ENCODE measurements around the gene MACROD2.
A peak's percentile ranks its signal among the peaks of the same experiment; 100 is the strongest.

Gene MACROD2

GRCh38 chr20:15860850-15861249, 1865.5 kb downstream of the MACROD2 start:
- no peak for DNase-seq

DNA sequence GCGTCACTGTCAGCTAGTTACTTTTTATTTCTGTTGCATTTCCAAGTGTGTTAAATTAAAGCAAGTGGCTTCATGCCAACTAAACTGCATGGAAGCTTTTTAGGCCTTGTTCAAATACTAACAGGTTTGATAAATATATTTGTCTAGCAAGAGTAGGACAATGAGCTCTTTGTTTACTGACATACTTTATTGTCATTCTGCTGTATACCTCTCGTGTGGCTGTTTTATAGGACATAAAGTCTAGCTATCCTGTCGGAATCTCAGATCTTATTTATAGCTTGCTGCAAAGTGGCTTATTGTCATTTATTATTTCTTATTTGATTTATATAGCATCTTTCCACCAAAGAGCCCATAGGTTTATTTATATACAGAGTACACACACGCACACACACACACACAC, 1866.9 kb downstream of the MACROD2 start:
- DNase-seq: no peak

DNA sequence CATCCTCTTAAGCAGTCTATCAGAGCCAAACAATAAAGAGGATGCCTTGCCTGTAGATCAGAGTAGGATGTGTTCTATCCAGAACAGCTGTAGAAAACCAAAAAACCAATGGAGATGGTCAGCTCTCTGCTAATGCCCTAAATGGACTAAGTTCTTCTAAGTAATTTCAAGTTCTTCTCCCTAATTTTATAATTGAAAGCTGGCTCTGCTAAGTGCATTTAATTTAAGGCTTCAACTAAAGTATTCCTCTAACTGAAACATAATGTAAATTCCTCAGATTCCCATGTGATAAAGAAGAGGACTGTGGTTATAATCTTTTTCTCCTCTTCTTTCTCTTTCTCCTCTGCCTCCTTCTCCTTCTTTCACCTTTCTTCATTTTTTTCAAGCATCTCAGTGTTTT, 1868.4 kb downstream of the MACROD2 start:
- no peak for DNase-seq

GRCh38 chr20:15865553-15865952, 1870.2 kb downstream of the MACROD2 start:
- no peak for DNase-seq

- no peak for DNase-seq
Observed at GRCh38 chr20:15866916-15867730, 1871.8 kb downstream of the MACROD2 start.

- no peak for DNase-seq
Observed at GRCh38 chr20:15867899-15868298, 1872.6 kb downstream of the MACROD2 start.

DNA sequence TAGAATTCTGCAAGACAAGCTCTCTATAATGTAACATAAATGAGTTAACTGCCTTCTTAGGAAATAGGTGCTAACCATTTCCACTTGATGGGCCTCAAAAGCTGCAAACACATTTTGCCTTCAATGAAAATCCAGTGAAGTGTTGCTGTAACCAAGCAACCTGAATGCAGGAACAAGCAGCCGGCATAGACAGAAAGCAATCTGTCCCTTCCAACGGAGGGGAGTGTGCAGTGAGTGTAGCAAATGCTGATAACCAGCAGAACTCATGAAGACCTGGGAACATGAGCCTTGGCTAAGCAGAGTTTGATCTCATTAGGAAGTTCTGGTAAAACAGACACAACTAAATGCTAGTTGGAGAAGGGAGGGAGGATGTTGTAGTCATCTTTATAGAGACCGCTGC, 1880.1 kb downstream of the MACROD2 start:
- DNase-seq: no peak

DNA sequence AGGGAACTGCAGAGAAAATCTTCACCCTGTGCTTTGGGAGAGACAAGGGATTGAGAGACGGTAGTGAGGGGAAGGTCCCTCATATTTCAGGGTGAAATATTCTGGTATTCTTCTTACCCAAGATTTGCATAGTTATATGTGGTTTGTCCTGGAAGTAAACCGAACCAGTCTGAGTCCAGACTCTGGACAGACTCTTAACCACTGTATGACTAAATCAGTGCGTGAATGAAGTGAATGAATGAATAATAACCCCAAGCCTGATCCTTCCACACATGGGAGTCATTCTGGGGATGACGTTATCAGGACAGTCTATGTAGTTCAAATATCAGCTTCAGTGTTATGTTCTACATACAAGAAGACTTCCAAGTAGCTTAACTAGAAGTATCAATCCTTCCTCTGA, 1887.2 kb downstream of the MACROD2 start:
- DNase-seq: no peak

- no peak for DNase-seq
Observed at GRCh38 chr20:15886250-15886649, 1890.9 kb downstream of the MACROD2 start.

GRCh38 chr20:15887387-15887786, 1892.1 kb downstream of the MACROD2 start:
- DNase-seq: no peak

DNA sequence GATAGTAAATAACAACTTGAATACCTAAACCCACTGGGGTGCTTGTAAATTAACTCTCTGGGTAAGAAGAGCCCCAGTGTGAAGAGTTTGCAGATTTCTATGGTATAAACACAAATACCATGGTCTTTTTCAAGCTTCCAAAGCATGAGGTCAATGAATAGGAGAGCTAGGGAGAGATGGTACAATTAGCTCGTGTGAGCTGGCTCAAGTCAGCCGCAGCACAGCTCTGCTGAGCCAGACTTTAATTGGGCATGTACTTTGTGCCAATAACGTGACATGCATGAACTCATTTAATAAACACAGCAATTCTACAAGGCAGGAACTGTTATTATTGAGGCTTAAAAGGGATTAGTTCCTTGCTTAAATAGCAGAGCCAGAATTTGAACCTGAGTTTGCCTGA, 1893.7 kb downstream of the MACROD2 start:
- DNase-seq: no peak

DNA sequence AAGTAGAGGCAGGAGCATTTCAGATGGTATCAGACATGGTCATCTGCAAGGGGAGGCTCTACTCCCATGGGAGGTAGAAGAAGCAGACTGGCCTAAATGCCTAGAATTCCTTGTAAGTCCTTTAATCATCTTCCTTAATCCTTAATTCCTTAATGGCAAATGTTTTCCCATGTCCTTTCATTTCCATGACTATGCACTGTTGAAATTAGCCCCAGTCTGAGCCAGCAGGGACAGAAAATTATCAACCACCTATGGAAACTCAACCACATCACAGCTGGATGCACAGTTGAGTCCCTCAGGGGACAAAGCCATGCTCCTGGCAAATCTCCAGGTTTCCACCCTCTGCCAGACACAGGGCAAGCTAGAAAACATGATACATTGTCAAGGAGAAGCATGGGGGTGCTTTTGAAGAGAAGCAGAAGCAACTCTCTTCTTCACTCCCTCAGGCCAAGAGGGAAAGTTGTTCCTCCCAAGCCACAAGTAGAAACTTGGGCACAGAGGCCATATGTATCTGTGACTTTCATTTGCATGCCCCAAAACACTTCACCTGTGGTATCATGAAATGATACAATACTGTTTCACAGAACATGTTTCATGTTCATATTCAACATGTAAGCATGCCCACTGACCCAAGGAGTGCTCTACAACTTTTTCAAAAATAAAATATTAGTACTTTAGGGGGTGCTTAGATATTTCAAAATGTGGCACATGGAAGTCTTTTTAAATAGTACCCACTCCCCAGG, 1894.4 kb downstream of the MACROD2 start:
- no peak for DNase-seq

DNA sequence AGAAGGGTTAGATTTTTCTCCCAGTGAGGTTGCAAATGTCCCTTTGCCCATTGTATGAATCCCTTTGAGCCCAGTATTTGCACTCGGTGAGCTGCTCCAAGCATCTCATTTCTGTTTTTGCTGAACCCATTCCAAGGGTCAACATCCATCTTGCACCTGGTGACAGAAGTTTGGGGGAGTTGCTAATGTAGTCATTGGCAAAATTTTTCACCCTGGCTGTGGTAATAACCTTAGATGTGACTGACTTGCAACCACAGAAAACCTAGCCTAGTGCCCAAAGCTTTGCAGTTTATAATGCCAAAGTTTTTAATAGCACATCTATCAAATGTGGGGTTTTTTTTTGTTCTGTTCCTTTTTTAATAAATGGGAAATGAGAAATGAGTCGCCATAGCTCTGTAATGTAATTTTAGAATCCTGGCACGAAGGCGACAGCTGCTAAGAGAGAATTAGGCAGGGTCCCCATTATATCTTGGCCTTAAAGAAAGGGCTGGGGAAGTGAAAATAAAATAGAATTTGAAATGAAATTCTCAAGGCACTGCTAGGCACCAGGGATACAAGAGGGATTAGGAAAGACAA, 1895.2 kb downstream of the MACROD2 start:
- no peak for DNase-seq

DNA sequence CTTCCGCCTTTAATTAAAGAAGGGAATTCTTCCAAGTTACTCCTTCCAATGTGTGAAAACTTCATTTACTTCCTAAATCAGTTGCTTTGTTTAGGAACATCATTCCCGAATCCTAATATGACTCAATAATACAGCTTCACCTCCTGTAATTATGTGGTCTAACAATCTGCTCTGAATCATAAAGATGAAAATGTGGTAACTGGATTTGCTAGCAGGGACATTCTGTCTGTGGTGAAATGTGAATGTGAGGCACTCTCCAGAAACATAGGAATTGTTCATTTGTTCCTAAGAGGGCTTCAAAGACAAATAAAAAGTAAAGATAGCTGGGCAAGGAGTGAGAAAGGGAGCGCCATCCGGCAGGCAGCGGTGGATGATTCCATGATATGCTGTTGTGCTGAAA, 1899.8 kb downstream of the MACROD2 start:
- DNase-seq: no peak

GRCh38 chr20:15895560-15896084, 1900.3 kb downstream of the MACROD2 start:
- DNase-seq: peak in 1 of 2 donors; percentile 44

- DNase-seq: no peak
Observed at GRCh38 chr20:15899967-15900366, 1904.7 kb downstream of the MACROD2 start.

DNA sequence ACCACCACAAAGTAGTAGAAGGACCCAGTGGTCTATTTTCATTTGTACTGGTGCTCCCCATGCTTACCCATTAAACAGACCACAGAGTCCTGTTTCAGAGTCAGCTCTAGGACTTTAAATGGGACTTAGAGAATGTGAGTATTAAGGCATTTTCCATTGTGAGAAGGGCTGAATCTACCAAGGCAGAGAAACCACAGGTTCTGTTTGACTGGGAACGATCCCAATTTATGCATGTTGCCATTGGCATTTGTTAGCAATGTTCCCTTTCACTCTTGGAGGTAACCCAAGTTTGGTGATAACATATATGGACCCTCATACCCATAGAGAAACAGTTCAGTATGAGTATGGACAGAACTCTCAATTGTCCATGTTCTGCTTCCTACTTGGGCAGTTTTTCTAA, 1905.1 kb downstream of the MACROD2 start:
- no peak for DNase-seq

DNA sequence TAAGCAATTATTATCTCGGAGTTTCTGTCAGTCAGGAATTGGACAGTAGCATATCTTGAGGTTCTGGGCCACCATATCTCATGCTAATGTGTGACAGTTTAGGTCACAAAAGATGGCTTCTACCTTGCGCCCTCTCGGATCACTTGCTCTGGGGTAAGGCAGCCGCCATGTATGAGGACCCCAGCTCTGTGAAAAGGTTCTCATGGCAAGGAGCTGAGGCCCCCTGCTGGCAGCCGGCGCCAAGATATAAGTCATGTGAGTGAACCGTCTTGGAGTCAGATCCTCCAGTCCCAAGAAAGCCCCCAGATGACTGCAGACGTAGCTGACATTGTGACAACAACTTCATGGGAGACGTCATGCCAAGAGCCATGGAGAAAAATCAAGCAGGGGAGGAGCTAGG, 1907.2 kb downstream of the MACROD2 start:
- no peak for DNase-seq

DNA sequence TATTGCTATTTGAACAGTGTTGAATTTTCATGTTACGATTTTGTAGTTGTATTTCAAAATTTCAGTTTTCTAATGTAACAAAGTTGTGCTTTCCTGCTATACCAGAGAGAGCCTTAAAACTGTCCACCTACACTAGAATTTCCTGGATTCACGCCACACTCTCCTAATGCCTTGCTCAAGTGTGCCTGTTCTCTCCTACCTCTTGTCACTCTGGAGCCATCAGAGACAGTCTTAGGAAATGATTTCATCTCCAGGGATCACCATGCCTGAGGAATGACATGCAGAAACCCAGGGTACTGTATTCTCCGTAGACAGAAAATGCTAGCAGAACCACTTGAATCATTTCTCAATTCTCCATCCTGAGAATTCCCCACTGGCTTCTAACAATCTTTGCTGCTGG, 1910.3 kb downstream of the MACROD2 start:
- no peak for DNase-seq

DNA sequence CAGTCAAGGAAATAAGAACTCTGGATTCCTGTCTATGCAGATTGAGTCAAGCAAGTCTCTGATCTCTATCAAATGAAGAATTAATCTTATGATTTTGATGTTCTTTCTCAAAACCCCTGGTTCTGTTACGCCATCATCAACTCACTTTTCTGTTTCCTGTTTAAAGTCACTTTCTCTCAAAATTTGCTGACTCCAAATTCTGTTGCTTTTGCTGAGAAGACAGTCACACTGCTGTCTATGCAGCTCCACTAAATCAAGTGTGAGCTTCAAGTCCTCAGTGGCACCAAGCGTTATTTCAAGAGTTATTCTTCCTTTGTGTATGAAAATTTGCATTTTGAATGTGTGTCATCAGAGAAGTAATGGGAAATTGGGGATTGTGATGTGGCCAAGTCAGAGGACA, 1914.7 kb downstream of the MACROD2 start:
- no peak for DNase-seq

- DNase-seq: no peak
Observed at GRCh38 chr20:15911581-15911980, 1916.3 kb downstream of the MACROD2 start.

DNA sequence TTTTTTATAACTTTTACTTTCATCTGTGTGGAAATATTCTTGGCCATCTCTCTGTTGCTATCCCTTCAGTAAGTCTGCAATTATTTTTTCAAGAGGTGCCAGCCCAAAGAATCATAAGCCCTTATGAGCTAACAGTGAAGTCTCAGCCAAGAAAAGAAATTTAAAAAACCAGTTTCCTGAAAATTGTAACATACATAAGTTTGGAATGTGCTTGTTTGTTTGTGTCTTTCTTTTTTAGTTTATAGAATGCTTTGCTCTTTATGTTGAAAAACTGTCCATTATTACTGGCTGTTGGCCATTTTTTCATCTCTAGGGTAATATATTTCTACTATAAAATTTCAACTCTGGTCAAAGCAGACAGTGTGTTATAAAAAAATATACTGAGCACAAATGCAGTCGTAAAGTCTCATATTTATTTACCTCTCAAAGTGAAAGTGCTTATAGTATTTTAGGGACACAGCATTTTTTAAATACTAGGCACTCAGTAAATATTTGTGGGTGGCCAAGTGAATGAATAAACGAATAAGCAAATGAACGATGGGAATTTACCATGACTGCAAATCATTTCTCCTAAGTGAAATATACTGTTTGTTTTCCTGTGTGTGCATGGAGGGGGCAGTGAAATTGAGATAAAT, 1918.2 kb downstream of the MACROD2 start:
- DNase-seq: no peak

GRCh38 chr20:15916623-15917022, 1921.3 kb downstream of the MACROD2 start:
- DNase-seq: no peak
